ENCODE data around the gene MRI1.
"Not testable (repeated sequence)": the region's sequence is repeated elsewhere in the genome, so short reads cannot be mapped to it uniquely, and the experiment has no call there.

The MRI1 gene

GRCh38 chr19:13783565-13784500 is 19.5 kb downstream of the MRI1 start:
- no peak for DNase-seq
- in situ Hi-C loops (cut with HindIII; ENCODE audit: low pct_ligation_motif_present, low pct_unique_long_range_greater_than_20kb, low sequenced_read_pairs) = no loop called here

- in situ Hi-C loops (cut with HindIII; ENCODE audit: low pct_ligation_motif_present, low pct_unique_long_range_greater_than_20kb, low sequenced_read_pairs) = no loop called here
- peak; percentile 74 for DNase-seq
Measured at GRCh38 chr19:13784731-13785452, 20.6 kb downstream of the MRI1 start.

GRCh38 chr19:13788991-13789390 is 24.7 kb downstream of the MRI1 start:
- DNase-seq = no peak
- in situ Hi-C loops (cut with HindIII; ENCODE audit: low pct_ligation_motif_present, low pct_unique_long_range_greater_than_20kb, low sequenced_read_pairs) = no loop called here

- DNase-seq = no peak
- in situ Hi-C loops (cut with HindIII; ENCODE audit: low pct_ligation_motif_present, low pct_unique_long_range_greater_than_20kb, low sequenced_read_pairs) = no loop called here
Measured at GRCh38 chr19:13790354-13790753, 26.0 kb downstream of the MRI1 start.

- DNase-seq; in situ Hi-C loops (cut with HindIII; ENCODE audit: low pct_ligation_motif_present, low pct_unique_long_range_greater_than_20kb, low sequenced_read_pairs): not testable (repeated sequence)
Measured at GRCh38 chr19:13793317-13793716, 29.0 kb downstream of the MRI1 start.

- in situ Hi-C loops (cut with HindIII; ENCODE audit: low pct_ligation_motif_present, low pct_unique_long_range_greater_than_20kb, low sequenced_read_pairs) = no loop called here
Measured at GRCh38 chr19:13794398-13794756, 30.1 kb downstream of the MRI1 start.

GRCh38 chr19:13794757-13795589 is 30.7 kb downstream of the MRI1 start, which contains the start of gene ZSWIM4:
ZSWIM4 (plus strand) TSS chr19:13795443; CDS start chr19:13795649, 206 bp downstream.
- DNase-seq = peak; percentile 98
- in situ Hi-C loops (cut with HindIII; ENCODE audit: low pct_ligation_motif_present, low pct_unique_long_range_greater_than_20kb, low sequenced_read_pairs) = no loop called here

More at GRCh38 chr19:13794398-13794756, 30.1 kb downstream of the MRI1 start:
- DNase-seq = peak; percentile 62

GRCh38 chr19:13795595-13796300 is 31.4 kb downstream of the MRI1 start:
- peak; percentile 26 for DNase-seq
- in situ Hi-C loops (cut with HindIII; ENCODE audit: low pct_ligation_motif_present, low pct_unique_long_range_greater_than_20kb, low sequenced_read_pairs) = no loop called here

GRCh38 chr19:13796301-13797057 is 32.2 kb downstream of the MRI1 start:
- DNase-seq = peak; percentile 93

GRCh38 chr19:13797058-13797440 is 32.7 kb downstream of the MRI1 start:
- in situ Hi-C loops (cut with HindIII; ENCODE audit: low pct_ligation_motif_present, low pct_unique_long_range_greater_than_20kb, low sequenced_read_pairs) = no loop called here
- DNase-seq = no peak

More at GRCh38 chr19:13796301-13797057, 32.2 kb downstream of the MRI1 start:
- in situ Hi-C loops (cut with HindIII; ENCODE audit: low pct_ligation_motif_present, low pct_unique_long_range_greater_than_20kb, low sequenced_read_pairs) = no loop called here

- in situ Hi-C loops (cut with HindIII; ENCODE audit: low pct_ligation_motif_present, low pct_unique_long_range_greater_than_20kb, low sequenced_read_pairs) = no loop called here
- no peak for DNase-seq
Measured at GRCh38 chr19:13797870-13798269, 33.5 kb downstream of the MRI1 start.

- in situ Hi-C loops (cut with HindIII; ENCODE audit: low pct_ligation_motif_present, low pct_unique_long_range_greater_than_20kb, low sequenced_read_pairs) = no loop called here
- DNase-seq = no peak
Measured at GRCh38 chr19:13799669-13800068, 35.3 kb downstream of the MRI1 start.

GRCh38 chr19:13803038-13803437 is 38.7 kb downstream of the MRI1 start:
- in situ Hi-C loops (cut with HindIII; ENCODE audit: low pct_ligation_motif_present, low pct_unique_long_range_greater_than_20kb, low sequenced_read_pairs) = no loop called here
- DNase-seq = no peak

GRCh38 chr19:13804830-13805683 is 40.7 kb downstream of the MRI1 start:
- DNase-seq = no peak
- in situ Hi-C loops (cut with HindIII; ENCODE audit: low pct_ligation_motif_present, low pct_unique_long_range_greater_than_20kb, low sequenced_read_pairs) = no loop called here

- no peak for DNase-seq
- in situ Hi-C loops (cut with HindIII; ENCODE audit: low pct_ligation_motif_present, low pct_unique_long_range_greater_than_20kb, low sequenced_read_pairs) = no loop called here
Measured at GRCh38 chr19:13806728-13807127, 42.4 kb downstream of the MRI1 start.

- in situ Hi-C loops (cut with HindIII; ENCODE audit: low pct_ligation_motif_present, low pct_unique_long_range_greater_than_20kb, low sequenced_read_pairs) = no loop called here
- DNase-seq = no peak
Measured at GRCh38 chr19:13807421-13808021, 43.2 kb downstream of the MRI1 start.

Measured in ACHN (cell line).